PFSK-1 (cell line): ENCODE measurements around the gene DYNC1H1.

ENCODE experiments used
- FOXP2 ChIP-seq: optimal IDR thresholded peaks from 2 replicates; pipeline ENCODE3; 2011; ENCODE audit warnings: borderline replicate concordance, control low read depth, inconsistent platforms; ENCODE audit not compliant: insufficient read depth; ENCODE audit errors: extremely low read length, extremely low read depth
- POLR2AphosphoS5 ChIP-seq: IDR thresholded peaks from 2 replicates; pipeline ENCODE4 v1.6.1; 2012; ENCODE audit warnings: low read depth, mild to moderate bottlenecking, control low read depth, low read length, moderate library complexity
- REST ChIP-seq, 2 experiments: IDR thresholded peaks; 2 replicates each; pipeline versions ENCODE4 v1.6.1 to v1.8.0; 2011 to 2012; ENCODE audit warnings: low read depth in 2 of 2, low read length in 2 of 2, control low read depth in 1 of 2, inconsistent platforms in 1 of 2, mild to moderate bottlenecking in 1 of 2, moderate library complexity in 1 of 2; ENCODE audit not compliant: insufficient read depth in 1 of 2
- SIN3A ChIP-seq: IDR thresholded peaks from 2 replicates; pipeline ENCODE4 v1.6.1; 2012; ENCODE audit warnings: mild to moderate bottlenecking, low read length, moderate library complexity, borderline replicate concordance; ENCODE audit not compliant: insufficient read depth
- TAF1 ChIP-seq: IDR thresholded peaks from 2 replicates; pipeline ENCODE4 v1.6.1; 2012; ENCODE audit warnings: low read length, control low read depth, borderline replicate concordance; ENCODE audit not compliant: insufficient read depth

GRCh38 chr14:102066041-102066451 lies 101.7 kb downstream of the DYNC1H1 start:
- TF ChIP-seq POLR2AphosphoS5 (no peak), FOXP2 (no peak), TAF1 (no peak), REST (IDR thresholded peaks at IDR 0.05; ENCODE audit: insufficient read depth in 1 of 2, low read depth in 2 of 2, low read length in 2 of 2) (no peak), SIN3A (no peak)
